HG03103 (cell line): ENCODE data around the gene TXNDC9.
"Not testable (repeated sequence)": the region's sequence is repeated elsewhere in the genome, so short reads cannot be mapped to it uniquely, and the experiment has no call there.

ENCODE experiments used
- ATAC-seq: cut with Tn5 transposase; IDR thresholded peaks from one replicate; pipeline ENCODE4 v1.9.1; 2021; ENCODE audit warnings: low read depth; ENCODE audit not compliant: unreplicated experiment

TXNDC9 gene

GRCh38 chr2:99335911-99336803 is at the start of gene TXNDC9:
Gene TXNDC9, minus strand, starts transcription at chr2:99336333. Its CDS starts 3,123 bp downstream, at chr2:99333210.
- ATAC-seq = peak; percentile 64

GRCh38 chr2:99382143-99382542 is 46.0 kb upstream of the TXNDC9 start:
- no peak for ATAC-seq

GRCh38 chr2:99380376-99381010 is 44.4 kb upstream of the TXNDC9 start:
- no peak for ATAC-seq

GRCh38 chr2:99377879-99378278 is 41.7 kb upstream of the TXNDC9 start:
- no peak for ATAC-seq

- no peak for ATAC-seq
Observed at GRCh38 chr2:99376254-99376864, 40.2 kb upstream of the TXNDC9 start.

- no peak for ATAC-seq
Observed at GRCh38 chr2:99374747-99375146, 38.6 kb upstream of the TXNDC9 start.

GRCh38 chr2:99373144-99373543 is 37.0 kb upstream of the TXNDC9 start:
- ATAC-seq = no peak

GRCh38 chr2:99368854-99369253 is 32.7 kb upstream of the TXNDC9 start:
- ATAC-seq = not testable (repeated sequence)

GRCh38 chr2:99365661-99366060 is 29.5 kb upstream of the TXNDC9 start:
- ATAC-seq = no peak

GRCh38 chr2:99356853-99357252 is 20.7 kb upstream of the TXNDC9 start:
- ATAC-seq = no peak

GRCh38 chr2:99354825-99355224 is 18.7 kb upstream of the TXNDC9 start:
- not testable (repeated sequence) for ATAC-seq

GRCh38 chr2:99354070-99354469 is 17.9 kb upstream of the TXNDC9 start:
- ATAC-seq = no peak

- no peak for ATAC-seq
Observed at GRCh38 chr2:99350194-99350593, 14.1 kb upstream of the TXNDC9 start.

- ATAC-seq = peak; percentile 66
Observed at GRCh38 chr2:99348173-99348572, 12.0 kb upstream of the TXNDC9 start.

- no peak for ATAC-seq
Observed at GRCh38 chr2:99346218-99346617, 10.1 kb upstream of the TXNDC9 start.

- not testable (repeated sequence) for ATAC-seq
Observed at GRCh38 chr2:99345446-99345845, 9.3 kb upstream of the TXNDC9 start.

- ATAC-seq = no peak
Observed at GRCh38 chr2:99342536-99342935, 6.4 kb upstream of the TXNDC9 start.

- no peak for ATAC-seq
Observed at GRCh38 chr2:99340669-99341236, 4.6 kb upstream of the TXNDC9 start.

GRCh38 chr2:99338029-99338585 is 2.0 kb upstream of the TXNDC9 start:
- no peak for ATAC-seq

GRCh38 chr2:99337113-99338028 is 1.2 kb upstream of the TXNDC9 start, which contains the start of gene EIF5B:
Gene EIF5B, plus strand, starts transcription at chr2:99337389. Its CDS starts 166 bp downstream, at chr2:99337555.
- ATAC-seq = peak; percentile 47
